CD14-positive monocyte (primary cell): ENCODE results near the gene BORCS5. TPM values are rescaled to one million over a fixed set of nuclear protein-coding genes. Genes with fewer than 3 reads are reported as not detected.
"Not testable (repeated sequence)": the region's sequence is repeated elsewhere in the genome, so short reads cannot be mapped to it uniquely, and the experiment has no call there.

ENCODE experiments used
- DNase-seq, 3 donors: peaks; one replicate each; pipeline ENCODE4 v3.0.0-alpha.2; 2011 to 2022
- H2AFZ ChIP-seq: 2 replicates; pipeline ENCODE4 v1.6.0; 2012; ENCODE audit warnings: mild to moderate bottlenecking, low read depth, low read length, inconsistent platforms; ENCODE audit not compliant: insufficient read depth, poor library complexity, severe bottlenecking
- H3K27ac ChIP-seq, 2 donors: 1 replicate in 1 of 2; 2 replicates in 1 of 2; pipeline ENCODE4 v1.5.1; 2012 to 2013; ENCODE audit warnings: low read length in 2 of 2, control low read depth in 1 of 2, inconsistent platforms in 1 of 2, low read depth in 1 of 2, mild to moderate bottlenecking in 1 of 2
- H3K27me3 ChIP-seq, 2 donors: one replicate each; pipeline versions ENCODE4 v1.6.0 to v1.6.1; 2011 to 2013; ENCODE audit warnings: low read length in 2 of 2; ENCODE audit not compliant: control insufficient read depth in 2 of 2, insufficient read depth in 2 of 2
- H3K36me3 ChIP-seq, 2 donors: replicated peaks in 1 of 2; 1 replicate in 1 of 2; 2 replicates in 1 of 2; pipeline versions ENCODE4 v1.5.1 to v1.6.1; 2012 to 2013; ENCODE audit warnings: low read length in 2 of 2, control low read depth in 1 of 2, inconsistent platforms in 1 of 2, mild to moderate bottlenecking in 1 of 2; ENCODE audit not compliant: insufficient read depth in 2 of 2, control insufficient read depth in 1 of 2
- H3K4me1 ChIP-seq, 2 donors: 1 replicate in 1 of 2; 2 replicates in 1 of 2; pipeline versions ENCODE4 v1.5.1 to v1.6.1; 2012 to 2013; ENCODE audit warnings: low read length in 2 of 2, control low read depth in 1 of 2, inconsistent platforms in 1 of 2, mild to moderate bottlenecking in 1 of 2, moderate library complexity in 1 of 2; ENCODE audit not compliant: insufficient read depth in 2 of 2, control insufficient read depth in 1 of 2
- H3K4me2 ChIP-seq: replicated peaks from 2 replicates; pipeline ENCODE3; 2012; ENCODE audit warnings: low read length, moderate library complexity, mild to moderate bottlenecking; ENCODE audit not compliant: poor library complexity, severe bottlenecking; ENCODE audit errors: extremely low read depth
- H3K4me3 ChIP-seq, 3 experiments: fragments of 200-600 bp in 1 of 3; sonication (generic) in 1 of 3; replicated peaks in 1 of 3; 1 replicate in 2 of 3; 2 replicates in 1 of 3; pipeline ENCODE4 v1.5.1; 2011 to 2013; ENCODE audit warnings: low read length in 3 of 3, mild to moderate bottlenecking in 3 of 3, control low read depth in 2 of 3, low read depth in 2 of 3, inconsistent platforms in 1 of 3, moderate library complexity in 1 of 3
- H3K79me2 ChIP-seq: 2 replicates; pipeline ENCODE4 v1.6.0; 2012; ENCODE audit warnings: mild to moderate bottlenecking, control low read depth, inconsistent platforms, low read length, moderate library complexity; ENCODE audit not compliant: insufficient read depth
- H3K9ac ChIP-seq: 2 replicates; pipeline ENCODE4 v1.6.0; 2017; ENCODE audit warnings: low read length, mild to moderate bottlenecking; ENCODE audit not compliant: insufficient read depth, poor library complexity, severe bottlenecking
- H3K9me3 ChIP-seq, 2 donors: replicated peaks in 1 of 2; 1 replicate in 1 of 2; 2 replicates in 1 of 2; pipeline versions ENCODE4 v1.5.1 to v1.6.1; 2012 to 2013; ENCODE audit warnings: low read length in 2 of 2, control low read depth in 1 of 2; ENCODE audit not compliant: control insufficient read depth in 1 of 2, insufficient read depth in 1 of 2
- H4K20me1 ChIP-seq: 2 replicates; pipeline ENCODE4 v1.6.0; 2012; ENCODE audit warnings: mild to moderate bottlenecking, low read length, control low read depth, moderate library complexity; ENCODE audit not compliant: insufficient read depth
- H3K27ac Mint-ChIP-seq, 7 donors: one replicate each; pipeline ENCODE4 v1.8.0; 2020; ENCODE audit warnings: mild to moderate bottlenecking in 7 of 7, mixed read lengths in 7 of 7, moderate library complexity in 6 of 7, inconsistent platforms in 2 of 7
- H3K27me3 Mint-ChIP-seq, 3 donors: one replicate each; pipeline ENCODE4 v1.8.0; 2021 to 2022; ENCODE audit warnings: low read depth in 3 of 3, mild to moderate bottlenecking in 3 of 3, mixed read lengths in 3 of 3, moderate library complexity in 3 of 3, inconsistent platforms in 1 of 3
- H3K36me3 Mint-ChIP-seq, 2 donors: one replicate each; pipeline ENCODE4 v1.8.0; 2020; ENCODE audit warnings: mixed read lengths in 2 of 2, inconsistent platforms in 1 of 2, mild to moderate bottlenecking in 1 of 2
- H3K4me1 Mint-ChIP-seq: one replicate; pipeline ENCODE4 v1.8.0; 2020; ENCODE audit warnings: mild to moderate bottlenecking, mixed read lengths
- H3K4me3 Mint-ChIP-seq, 2 donors: one replicate each; pipeline ENCODE4 v1.8.0; 2020; ENCODE audit warnings: mild to moderate bottlenecking in 2 of 2, mixed read lengths in 2 of 2, moderate library complexity in 1 of 2
- H3K9me3 Mint-ChIP-seq, 7 donors: one replicate each; pipeline ENCODE4 v1.8.0; 2020 to 2022; ENCODE audit warnings: mixed read lengths in 7 of 7, mild to moderate bottlenecking in 6 of 7, moderate library complexity in 6 of 7, inconsistent platforms in 2 of 7
- WGBS: methylation state at CpG from one replicate; pipeline ENCODE4 v1.1.5; 2013; ENCODE audit warnings: missing lambda C conversion rate; ENCODE audit not compliant: insufficient coverage; 5-methylcytosine and 5-hydroxymethylcytosine counted together
- intact Hi-C, 2 donors: fragments of 100-400 bp; cut with micrococcal nuclease; formaldehyde crosslinking; loops; one replicate each; pipeline versions ENCODE4 v1.15.0 to v1.15.1; 2023
- polyA plus RNA-seq, 3 donors: library from polyadenylated mRNA; depleted of rRNA in 1 of 3; unstranded in 2 of 3; stranded (reverse) in 1 of 3; fragments of 300-500 nt in 2 of 3; fragments of >200 nt in 1 of 3; fragmentation: Illumina TruSeq in 2 of 3; gene quantifications; 1 replicate in 2 of 3; 2 replicates in 1 of 3; pipeline ENCODE4 v1.2.3, GENCODE V29; 2012 to 2021
- TF ChIP-seq, protein P1 (sequence below): fragments of 200-600 bp; IDR thresholded peaks from one replicate; pipeline ENCODE4 v1.8.0; 2022; ENCODE audit warnings: antibody characterized with exemption, mild to moderate bottlenecking

Gene BORCS5
- polyA plus RNA-seq, 3 donors: 8.5 to 15.1 (median 9.6) TPM

DNA sequence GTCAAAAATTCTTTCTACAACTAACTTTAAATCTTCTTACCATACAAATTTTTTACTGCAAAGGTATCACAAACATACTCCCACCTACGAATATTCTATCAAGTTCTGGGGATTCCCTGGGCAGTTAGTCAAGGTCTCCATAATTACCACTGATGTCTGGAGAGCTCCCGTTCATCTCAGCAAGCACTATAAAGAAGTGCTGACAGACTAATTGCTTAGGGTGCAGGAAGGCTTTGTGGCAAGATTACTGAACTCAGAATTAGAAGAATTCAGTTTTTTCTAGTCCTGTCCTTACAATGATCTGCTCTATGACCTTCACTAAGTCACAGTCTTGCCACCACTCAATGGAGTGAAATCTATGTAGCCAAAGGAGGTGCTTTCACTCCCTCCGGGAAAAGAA lies 144.2 kb downstream of the BORCS5 start:
- Mint-ChIP-seq H3K9me3 (peaks cover 0 to 1% (median 0%) of the 10 kb centered on the region in 7 donors), H3K27ac (no peak overlapping the region), H3K4me1 (no peaks in the 10 kb centered on the region), H3K27me3 (peaks cover 0 to 2% (median 0%) of the 10 kb centered on the region in 3 donors), H3K36me3 (no peaks in the 10 kb centered on the region), H3K4me3 (no peak overlapping the region)
- intact Hi-C loops: no loop called here
- no peaks in the 10 kb centered on the region for H4K20me1 ChIP-seq
- no peaks in the 10 kb centered on the region for H3K36me3 ChIP-seq
- H3K27me3 ChIP-seq: no peaks in the 10 kb centered on the region
- H3K4me2 ChIP-seq: no peak overlapping the region
- H3K9ac ChIP-seq: no peak overlapping the region
- H2AFZ ChIP-seq: no peak overlapping the region
- TF ChIP-seq, protein P1, sequence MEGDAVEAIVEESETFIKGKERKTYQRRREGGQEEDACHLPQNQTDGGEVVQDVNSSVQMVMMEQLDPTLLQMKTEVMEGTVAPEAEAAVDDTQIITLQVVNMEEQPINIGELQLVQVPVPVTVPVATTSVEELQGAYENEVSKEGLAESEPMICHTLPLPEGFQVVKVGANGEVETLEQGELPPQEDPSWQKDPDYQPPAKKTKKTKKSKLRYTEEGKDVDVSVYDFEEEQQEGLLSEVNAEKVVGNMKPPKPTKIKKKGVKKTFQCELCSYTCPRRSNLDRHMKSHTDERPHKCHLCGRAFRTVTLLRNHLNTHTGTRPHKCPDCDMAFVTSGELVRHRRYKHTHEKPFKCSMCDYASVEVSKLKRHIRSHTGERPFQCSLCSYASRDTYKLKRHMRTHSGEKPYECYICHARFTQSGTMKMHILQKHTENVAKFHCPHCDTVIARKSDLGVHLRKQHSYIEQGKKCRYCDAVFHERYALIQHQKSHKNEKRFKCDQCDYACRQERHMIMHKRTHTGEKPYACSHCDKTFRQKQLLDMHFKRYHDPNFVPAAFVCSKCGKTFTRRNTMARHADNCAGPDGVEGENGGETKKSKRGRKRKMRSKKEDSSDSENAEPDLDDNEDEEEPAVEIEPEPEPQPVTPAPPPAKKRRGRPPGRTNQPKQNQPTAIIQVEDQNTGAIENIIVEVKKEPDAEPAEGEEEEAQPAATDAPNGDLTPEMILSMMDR: no peak
- H3K27ac ChIP-seq: no peak overlapping the region
- no peak for DNase-seq
- H3K79me2 ChIP-seq: no peaks in the 10 kb centered on the region
- no peaks in the 10 kb centered on the region for H3K9me3 ChIP-seq
- H3K4me1 ChIP-seq: no peaks in the 10 kb centered on the region
- H3K4me3 ChIP-seq: no peak overlapping the region
- WGBS: no CpG with 5 or more reads among the region's 3 CpGs

DNA sequence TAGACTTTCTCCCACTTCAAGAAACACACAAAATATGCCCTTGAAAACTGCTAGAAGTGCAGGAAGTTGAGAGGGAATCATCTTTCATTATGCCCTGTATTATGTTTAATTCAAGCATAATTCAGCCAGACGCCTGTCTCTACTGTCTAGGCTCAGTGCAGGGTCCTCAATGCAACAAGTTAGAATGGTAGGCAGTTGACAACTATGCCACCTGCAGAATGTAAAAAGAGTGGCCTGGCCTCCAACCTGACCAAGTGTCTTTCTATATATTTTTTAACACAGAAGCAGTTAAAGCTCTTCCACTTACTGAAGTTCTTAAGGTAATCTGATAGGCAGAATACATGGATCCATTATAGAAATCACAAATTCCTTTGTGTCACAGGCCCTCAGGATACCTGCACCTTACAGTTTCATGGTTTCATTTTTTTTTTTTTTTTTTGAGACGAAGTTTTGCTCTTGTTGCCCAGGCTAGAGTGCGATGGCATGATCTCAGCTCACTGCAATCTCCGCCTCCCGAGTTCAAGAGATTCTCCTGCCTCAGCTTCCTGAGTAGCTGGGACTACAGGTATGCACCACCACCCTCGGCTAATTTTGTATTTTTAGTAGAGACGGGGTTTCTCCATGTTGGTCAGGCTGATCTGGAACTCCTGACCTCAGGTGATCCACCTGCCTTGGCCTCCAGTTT lies 145.4 kb downstream of the BORCS5 start:
- H4K20me1 ChIP-seq, DNase-seq, H3K36me3 Mint-ChIP-seq, H3K9ac ChIP-seq, H3K27ac Mint-ChIP-seq, H3K4me3 Mint-ChIP-seq, H3K4me1 ChIP-seq, H3K27ac ChIP-seq, H3K27me3 ChIP-seq, H3K4me1 Mint-ChIP-seq, H3K9me3 ChIP-seq, H2AFZ ChIP-seq, H3K4me2 ChIP-seq, intact Hi-C loops, H3K36me3 ChIP-seq, H3K4me3 ChIP-seq, H3K27me3 Mint-ChIP-seq, H3K9me3 Mint-ChIP-seq, H3K79me2 ChIP-seq: not testable (repeated sequence)
- WGBS: no CpG with 5 or more reads among the region's 7 CpGs
